Measurements from ENCODE around the gene OR5AU1. TPM values are rescaled to one million over a fixed set of nuclear protein-coding genes. Genes with fewer than 3 reads are reported as not detected.
A peak's percentile ranks its signal among the peaks of the same experiment; 100 is the strongest.

The OR5AU1 gene
- total RNA-seq, 1 donor from 2014 or later: not detected

- intact Hi-C loops (cut with DNase I): no loop called here
- no peak for DNase-seq (ENCODE audit: low spot score)
Observed at GRCh38 chr14:21112255-21112654, 43.6 kb downstream of the OR5AU1 start.

DNA sequence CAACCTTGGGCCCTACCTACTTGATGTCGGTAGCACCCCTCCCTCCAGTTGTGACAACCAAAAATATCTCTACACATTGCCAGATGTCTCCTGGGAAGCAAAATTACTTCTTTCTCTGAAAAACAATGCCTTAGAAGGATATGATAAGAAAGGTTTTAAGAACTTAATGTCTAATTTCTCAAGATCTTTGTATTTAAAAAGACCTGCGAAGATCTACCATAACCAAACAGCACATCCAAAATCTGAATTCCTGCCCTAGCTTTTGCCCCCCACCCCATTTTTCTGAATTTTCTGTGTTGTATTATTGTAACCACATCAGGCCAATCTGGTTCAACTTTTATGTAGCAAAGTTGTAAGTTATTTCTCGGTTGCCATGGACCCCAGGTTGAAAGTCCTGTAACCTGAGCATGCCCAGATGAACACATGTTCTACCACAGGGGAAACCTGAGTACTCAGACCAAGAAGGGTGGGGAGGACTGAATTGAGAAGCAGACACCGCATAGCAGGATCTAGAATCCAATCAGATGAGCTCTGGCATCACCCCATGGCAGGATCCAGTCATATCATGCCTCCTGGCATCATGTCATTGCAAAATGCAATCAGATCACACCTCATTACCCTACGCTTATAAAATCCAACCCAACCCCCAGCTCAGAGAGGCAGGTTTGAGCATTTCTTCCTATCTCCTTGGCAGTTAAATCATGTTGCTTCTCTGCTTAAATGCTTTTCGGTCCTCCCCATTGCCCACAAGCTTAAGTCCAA is 46.3 kb downstream of the OR5AU1 start:
- DNase-seq (ENCODE audit: low spot score): no peak
- intact Hi-C loops (cut with DNase I): loop anchor here (5.0 kb wide), 1 partner anchor 252 kb away; no protein-coding TSS in a partner anchor

- intact Hi-C loops (cut with DNase I): loop anchor here (5.0 kb wide), 1 partner anchor 251 kb away; no protein-coding TSS in a partner anchor
- DNase-seq (ENCODE audit: low spot score): no peak
Observed at GRCh38 chr14:21108791-21109190, 47.1 kb downstream of the OR5AU1 start.

DNA sequence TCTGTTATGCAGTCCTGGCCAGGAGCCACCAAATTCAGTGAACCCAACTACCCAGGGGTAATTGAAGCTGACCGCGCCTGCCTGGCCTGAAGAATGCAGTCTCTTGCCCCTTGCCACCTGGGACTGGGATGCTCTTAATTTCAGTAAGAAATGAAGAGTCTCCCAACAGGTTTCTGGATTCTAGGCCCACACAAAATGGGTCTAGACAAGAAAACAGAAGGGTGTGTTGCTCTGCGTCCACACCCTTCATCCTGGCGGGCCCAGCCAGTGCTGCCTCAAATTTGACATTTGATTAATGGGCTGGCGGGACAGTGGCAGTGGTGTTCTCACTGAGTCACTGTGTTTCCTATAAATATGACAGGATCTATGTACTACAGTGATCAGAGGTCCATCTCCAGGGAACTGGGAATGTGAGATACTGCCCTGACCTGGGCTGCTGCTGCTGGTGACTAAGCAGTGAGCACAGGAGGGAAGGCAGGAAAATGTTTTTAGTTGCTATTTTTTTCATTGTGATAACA is 48.5 kb downstream of the OR5AU1 start:
- intact Hi-C loops (cut with DNase I): loop anchor here (2.0 to 5.0 kb wide), 2 partner anchors 15 to 250 kb away; no protein-coding TSS in a partner anchor
- no peak for DNase-seq (ENCODE audit: low spot score)

DNA sequence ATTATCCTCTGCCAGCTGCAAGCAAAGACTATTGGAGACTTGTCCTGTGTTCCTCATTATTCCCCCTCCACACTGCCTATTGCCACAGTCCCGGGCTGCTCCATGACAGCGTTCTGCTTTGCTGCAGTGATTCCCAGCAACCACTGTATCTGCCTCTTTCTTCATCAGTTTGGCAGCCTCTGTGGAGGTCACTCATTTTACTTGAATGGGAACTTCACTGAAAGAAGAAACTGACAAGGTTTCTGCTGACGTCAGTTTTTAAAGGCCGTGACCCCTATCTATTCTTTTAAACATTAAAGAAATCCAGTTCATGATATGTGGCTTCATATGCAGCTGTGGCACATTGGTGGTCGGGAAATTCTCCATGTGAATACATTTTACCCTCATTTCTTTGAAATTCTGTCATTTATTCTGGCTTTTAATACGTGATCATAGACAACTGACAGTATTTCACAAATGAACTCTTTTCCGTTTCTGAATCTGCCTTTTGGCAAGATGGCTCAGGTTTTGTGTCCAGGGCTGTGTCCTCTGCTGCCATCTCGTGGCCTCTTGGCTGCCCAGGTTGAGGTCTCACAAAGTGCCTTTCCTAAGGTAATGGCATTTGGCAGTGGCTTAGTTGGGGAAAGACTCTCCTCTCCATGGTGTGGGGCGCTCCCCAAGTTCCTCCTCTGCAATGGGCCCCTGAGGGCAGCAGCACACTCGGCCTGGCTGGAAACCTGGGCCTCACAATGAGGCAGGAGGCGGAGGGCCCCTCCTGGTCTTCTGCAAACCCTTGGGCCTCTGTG is 49.2 kb downstream of the OR5AU1 start:
- peak; percentile 85 for DNase-seq (ENCODE audit: low spot score)
- intact Hi-C loops (cut with DNase I): loop anchor here (2.0 to 5.0 kb wide), 2 partner anchors 14 to 249 kb away; no protein-coding TSS in a partner anchor

- intact Hi-C loops (cut with DNase I): loop anchor here (2.0 to 5.0 kb wide), 2 partner anchors 13 to 249 kb away; no protein-coding TSS in a partner anchor
Observed at GRCh38 chr14:21106176-21106497, 49.7 kb downstream of the OR5AU1 start.

GRCh38 chr14:21105095-21105494 is 50.8 kb downstream of the OR5AU1 start:
- intact Hi-C loops (cut with DNase I): loop anchor here (5.0 kb wide), 1 partner anchor 248 kb away; no protein-coding TSS in a partner anchor
- no peak for DNase-seq (ENCODE audit: low spot score)

More at GRCh38 chr14:21106176-21106497, 49.7 kb downstream of the OR5AU1 start:
- no peak for DNase-seq (ENCODE audit: low spot score)

Other genes with a start within 250 kb of the OR5AU1 start
- gene RNASE2, start 200.6 kb downstream of the OR5AU1 start, total RNA-seq: 0.89 TPM
- 34.6 TPM for gene METTL17, start 166.1 kb downstream of the OR5AU1 start, total RNA-seq
- not detected for gene SLC39A2, start 156.8 kb downstream of the OR5AU1 start, total RNA-seq
- 304 TPM for gene NDRG2, start 131.0 kb downstream of the OR5AU1 start, total RNA-seq
- gene TPPP2, start 125.8 kb downstream of the OR5AU1 start, total RNA-seq: 0.73 TPM
- gene RNASE13, start 121.3 kb downstream of the OR5AU1 start, total RNA-seq: not detected
- gene RNASE7, start 113.7 kb downstream of the OR5AU1 start, total RNA-seq: not detected
- gene RNASE8, start 98.2 kb downstream of the OR5AU1 start, total RNA-seq: not detected
- gene ARHGEF40, start 85.8 kb downstream of the OR5AU1 start, total RNA-seq: 26.3 TPM
- 51.1 TPM for gene ZNF219, start 57.4 kb downstream of the OR5AU1 start, total RNA-seq
- gene TMEM253, start 55.0 kb downstream of the OR5AU1 start, total RNA-seq: 0.48 TPM
- 260 TPM for gene HNRNPC, start 113.4 kb upstream of the OR5AU1 start, total RNA-seq
- gene RPGRIP1, start 124.0 kb upstream of the OR5AU1 start, total RNA-seq: not detected
- 31.7 TPM for gene SUPT16H, start 228.0 kb upstream of the OR5AU1 start, total RNA-seq

Measured in cardiac septum (tissue), 1 donor.